CD14-positive monocyte (primary cell): ENCODE results near the gene WIPF3. TPM values are rescaled to one million over a fixed set of nuclear protein-coding genes. Genes with fewer than 3 reads are reported as not detected.

ENCODE experiments used
- DNase-seq, 3 donors: peaks; one replicate each; pipeline ENCODE4 v3.0.0-alpha.2; 2011 to 2022
- H2AFZ ChIP-seq: 2 replicates; pipeline ENCODE4 v1.6.0; 2012; ENCODE audit warnings: mild to moderate bottlenecking, low read depth, low read length, inconsistent platforms; ENCODE audit not compliant: insufficient read depth, poor library complexity, severe bottlenecking
- H3K27ac ChIP-seq, 2 donors: 1 replicate in 1 of 2; 2 replicates in 1 of 2; pipeline ENCODE4 v1.5.1; 2012 to 2013; ENCODE audit warnings: low read length in 2 of 2, control low read depth in 1 of 2, inconsistent platforms in 1 of 2, low read depth in 1 of 2, mild to moderate bottlenecking in 1 of 2
- H3K27me3 ChIP-seq, 2 donors: one replicate each; pipeline versions ENCODE4 v1.6.0 to v1.6.1; 2011 to 2013; ENCODE audit warnings: low read length in 2 of 2; ENCODE audit not compliant: control insufficient read depth in 2 of 2, insufficient read depth in 2 of 2
- H3K36me3 ChIP-seq, 2 donors: replicated peaks in 1 of 2; 1 replicate in 1 of 2; 2 replicates in 1 of 2; pipeline versions ENCODE4 v1.5.1 to v1.6.1; 2012 to 2013; ENCODE audit warnings: low read length in 2 of 2, control low read depth in 1 of 2, inconsistent platforms in 1 of 2, mild to moderate bottlenecking in 1 of 2; ENCODE audit not compliant: insufficient read depth in 2 of 2, control insufficient read depth in 1 of 2
- H3K4me1 ChIP-seq, 2 donors: 1 replicate in 1 of 2; 2 replicates in 1 of 2; pipeline versions ENCODE4 v1.5.1 to v1.6.1; 2012 to 2013; ENCODE audit warnings: low read length in 2 of 2, control low read depth in 1 of 2, inconsistent platforms in 1 of 2, mild to moderate bottlenecking in 1 of 2, moderate library complexity in 1 of 2; ENCODE audit not compliant: insufficient read depth in 2 of 2, control insufficient read depth in 1 of 2
- H3K4me2 ChIP-seq: replicated peaks from 2 replicates; pipeline ENCODE3; 2012; ENCODE audit warnings: low read length, moderate library complexity, mild to moderate bottlenecking; ENCODE audit not compliant: poor library complexity, severe bottlenecking; ENCODE audit errors: extremely low read depth
- H3K4me3 ChIP-seq, 3 experiments: fragments of 200-600 bp in 1 of 3; sonication (generic) in 1 of 3; replicated peaks in 1 of 3; 1 replicate in 2 of 3; 2 replicates in 1 of 3; pipeline ENCODE4 v1.5.1; 2011 to 2013; ENCODE audit warnings: low read length in 3 of 3, mild to moderate bottlenecking in 3 of 3, control low read depth in 2 of 3, low read depth in 2 of 3, inconsistent platforms in 1 of 3, moderate library complexity in 1 of 3
- H3K79me2 ChIP-seq: 2 replicates; pipeline ENCODE4 v1.6.0; 2012; ENCODE audit warnings: mild to moderate bottlenecking, control low read depth, inconsistent platforms, low read length, moderate library complexity; ENCODE audit not compliant: insufficient read depth
- H3K9ac ChIP-seq: 2 replicates; pipeline ENCODE4 v1.6.0; 2017; ENCODE audit warnings: low read length, mild to moderate bottlenecking; ENCODE audit not compliant: insufficient read depth, poor library complexity, severe bottlenecking
- H3K9me3 ChIP-seq, 2 donors: replicated peaks in 1 of 2; 1 replicate in 1 of 2; 2 replicates in 1 of 2; pipeline versions ENCODE4 v1.5.1 to v1.6.1; 2012 to 2013; ENCODE audit warnings: low read length in 2 of 2, control low read depth in 1 of 2; ENCODE audit not compliant: control insufficient read depth in 1 of 2, insufficient read depth in 1 of 2
- H4K20me1 ChIP-seq: 2 replicates; pipeline ENCODE4 v1.6.0; 2012; ENCODE audit warnings: mild to moderate bottlenecking, low read length, control low read depth, moderate library complexity; ENCODE audit not compliant: insufficient read depth
- H3K27ac Mint-ChIP-seq, 7 donors: one replicate each; pipeline ENCODE4 v1.8.0; 2020; ENCODE audit warnings: mild to moderate bottlenecking in 7 of 7, mixed read lengths in 7 of 7, moderate library complexity in 6 of 7, inconsistent platforms in 2 of 7
- H3K27me3 Mint-ChIP-seq, 3 donors: one replicate each; pipeline ENCODE4 v1.8.0; 2021 to 2022; ENCODE audit warnings: low read depth in 3 of 3, mild to moderate bottlenecking in 3 of 3, mixed read lengths in 3 of 3, moderate library complexity in 3 of 3, inconsistent platforms in 1 of 3
- H3K36me3 Mint-ChIP-seq, 2 donors: one replicate each; pipeline ENCODE4 v1.8.0; 2020; ENCODE audit warnings: mixed read lengths in 2 of 2, inconsistent platforms in 1 of 2, mild to moderate bottlenecking in 1 of 2
- H3K4me1 Mint-ChIP-seq: one replicate; pipeline ENCODE4 v1.8.0; 2020; ENCODE audit warnings: mild to moderate bottlenecking, mixed read lengths
- H3K4me3 Mint-ChIP-seq, 2 donors: one replicate each; pipeline ENCODE4 v1.8.0; 2020; ENCODE audit warnings: mild to moderate bottlenecking in 2 of 2, mixed read lengths in 2 of 2, moderate library complexity in 1 of 2
- H3K9me3 Mint-ChIP-seq, 7 donors: one replicate each; pipeline ENCODE4 v1.8.0; 2020 to 2022; ENCODE audit warnings: mixed read lengths in 7 of 7, mild to moderate bottlenecking in 6 of 7, moderate library complexity in 6 of 7, inconsistent platforms in 2 of 7
- CTCF ChIP-seq: fragments of 200-600 bp; IDR thresholded peaks from one replicate; pipeline ENCODE4 v1.8.0; 2022; ENCODE audit warnings: antibody characterized with exemption, mild to moderate bottlenecking
- WGBS: methylation state at CpG from one replicate; pipeline ENCODE4 v1.1.5; 2013; ENCODE audit warnings: missing lambda C conversion rate; ENCODE audit not compliant: insufficient coverage; 5-methylcytosine and 5-hydroxymethylcytosine counted together
- intact Hi-C, 2 donors: fragments of 100-400 bp; cut with micrococcal nuclease; formaldehyde crosslinking; loops; one replicate each; pipeline versions ENCODE4 v1.15.0 to v1.15.1; 2023
- polyA plus RNA-seq, 3 donors: library from polyadenylated mRNA; depleted of rRNA in 1 of 3; unstranded in 2 of 3; stranded (reverse) in 1 of 3; fragments of 300-500 nt in 2 of 3; fragments of >200 nt in 1 of 3; fragmentation: Illumina TruSeq in 2 of 3; gene quantifications; 1 replicate in 2 of 3; 2 replicates in 1 of 3; pipeline ENCODE4 v1.2.3, GENCODE V29; 2012 to 2021

WIPF3 gene
- polyA plus RNA-seq, 3 donors: not detected

- intact Hi-C loops: no loop called here
- H3K9ac ChIP-seq: no peak overlapping the region
- peaks cover 0 to 8% (median 0%) of the 10 kb centered on the region in 3 donors for H3K27me3 Mint-ChIP-seq
- no peaks in the 10 kb centered on the region for H3K79me2 ChIP-seq
- H3K4me3 Mint-ChIP-seq: no peak overlapping the region
- H3K4me1 Mint-ChIP-seq: peaks cover 2% of the 10 kb centered on the region
- no peak overlapping the region for H3K27ac ChIP-seq
- no peak overlapping the region for H2AFZ ChIP-seq
- H3K9me3 Mint-ChIP-seq: peaks cover 0 to 6% (median 3%) of the 10 kb centered on the region in 7 donors
- no peaks in the 10 kb centered on the region for H3K36me3 ChIP-seq
- no peak overlapping the region for H3K4me3 ChIP-seq
- H3K27me3 ChIP-seq: peaks cover 0 to 3% of the 10 kb centered on the region in 2 donors
- no peaks in the 10 kb centered on the region for H3K9me3 ChIP-seq
- H4K20me1 ChIP-seq: no peaks in the 10 kb centered on the region
- no peaks in the 10 kb centered on the region for H3K36me3 Mint-ChIP-seq
- no peak for TF ChIP-seq CTCF
- no peaks in the 10 kb centered on the region for H3K4me1 ChIP-seq
- no peak overlapping the region for H3K4me2 ChIP-seq
- DNase-seq: no peak
- no peak overlapping the region for H3K27ac Mint-ChIP-seq
These were observed 20.6 kb downstream of the WIPF3 start for GRCh38 chr7:29826904-29827303.

- no peak for DNase-seq
- H3K4me3 Mint-ChIP-seq: no peak overlapping the region
- H3K4me3 ChIP-seq: no peak overlapping the region
- H3K27me3 ChIP-seq: no peaks in the 10 kb centered on the region
- TF ChIP-seq CTCF: no peak
- no peaks in the 10 kb centered on the region for H4K20me1 ChIP-seq
- no peaks in the 10 kb centered on the region for H3K79me2 ChIP-seq
- no peaks in the 10 kb centered on the region for H3K4me1 ChIP-seq
- H3K27me3 Mint-ChIP-seq: peaks cover 0 to 4% (median 2%) of the 10 kb centered on the region in 3 donors
- H3K36me3 Mint-ChIP-seq: no peaks in the 10 kb centered on the region
- no peak overlapping the region for H3K4me2 ChIP-seq
- H3K9me3 ChIP-seq: no peaks in the 10 kb centered on the region
- intact Hi-C loops: no loop called here
- WGBS: 94% methylated on average over 5 of the region's 6 CpGs
- no peak overlapping the region for H3K9ac ChIP-seq
- H3K27ac ChIP-seq: no peak overlapping the region
- no peak overlapping the region for H2AFZ ChIP-seq
- H3K4me1 Mint-ChIP-seq: no peaks in the 10 kb centered on the region
- H3K9me3 Mint-ChIP-seq: peaks cover 0 to 6% (median 3%) of the 10 kb centered on the region in 7 donors
- H3K27ac Mint-ChIP-seq: peak overlapping the region in 1 of 7 donors; percentile 73
- H3K36me3 ChIP-seq: no peaks in the 10 kb centered on the region
These were observed 25.4 kb downstream of the WIPF3 start for GRCh38 chr7:29831705-29832104.
